GM12878 (cell line): ENCODE data around the gene TMC5. TPM values are rescaled to one million over a fixed set of nuclear protein-coding genes. Genes with fewer than 3 reads are reported as not detected.

Experiments
- ATAC-seq: fragments of 200-7000 bp; cut with Tn5 transposase; 3 replicates; pipeline ENCODE4 v1.9.1; 2020; ENCODE audit warnings: mild to moderate bottlenecking, moderate library complexity
- BruUV-seq: library from RNA; stranded (reverse); fragments of 400-500 nt; replicated peaks from 2 replicates; lab custom pipeline; 2021; lab: Mats Ljungman, UMichigan
- CTCF ChIA-PET: fragments of 300-600 bp; sonication (Branson Sonifier 250); formaldehyde crosslinking; extraction: SDS; loops from one replicate; lab custom pipeline; 2021; ENCODE audit warnings: inconsistent platforms; lab: Yijun Ruan, JAX
- POLR2A ChIA-PET: fragments of 350-600 bp; formaldehyde crosslinking; extraction: SDS; loops from one replicate; lab custom pipeline; 2021; ENCODE audit warnings: inconsistent platforms; lab: Charles Lee
- RAD21 ChIA-PET: fragments of 300-600 bp; sonication (Branson Sonifier 250); formaldehyde crosslinking; loops from one replicate; lab custom pipeline; 2023; ENCODE audit warnings: antibody characterized with exemption; ENCODE audit not compliant: unreplicated experiment; lab: Charles Lee
- SMC1A ChIA-PET: fragments of 300-600 bp; sonication (Branson Sonifier 250); formaldehyde crosslinking; loops from one replicate; lab custom pipeline; 2023; ENCODE audit not compliant: unreplicated experiment, uncharacterized antibody; lab: Charles Lee
- DNase-seq: peaks from one replicate; pipeline ENCODE4 v3.0.0-alpha.2; 2011; ENCODE audit warnings: low read depth, low spot score
- FAIRE-seq: peaks from 3 replicates; lab custom pipeline; 2011; peaks lifted over from hg19 to GRCh38; lab: Jason Lieb, UNC
- H2AFZ ChIP-seq: 2 replicates; pipeline ENCODE4 v1.6.0; 2011; ENCODE audit warnings: low read depth, low read length, control low read depth; ENCODE audit not compliant: control insufficient read depth
- H3K27ac ChIP-seq: 2 replicates; pipeline ENCODE4 v1.5.1; 2011; ENCODE audit warnings: control low read depth; ENCODE audit not compliant: control insufficient read depth, insufficient read depth
- H3K27me3 ChIP-seq, 2 experiments: replicated peaks in 1 of 2; 2 replicates each; pipeline versions ENCODE4 v1.6.0 to v1.6.1; 2011; ENCODE audit warnings: low read length in 1 of 2; ENCODE audit not compliant: control insufficient read depth in 2 of 2, insufficient read depth in 2 of 2
- H3K36me3 ChIP-seq, 2 experiments: 2 replicates each; pipeline ENCODE4 v1.5.1; 2011; ENCODE audit warnings: low read length in 1 of 2; ENCODE audit not compliant: control insufficient read depth in 2 of 2, insufficient read depth in 2 of 2
- H3K4me1 ChIP-seq: 2 replicates; pipeline ENCODE4 v1.6.1; 2011; ENCODE audit warnings: mild to moderate bottlenecking, low read length, moderate library complexity, mixed read lengths; ENCODE audit not compliant: control insufficient read depth, insufficient read depth
- H3K4me2 ChIP-seq: 2 replicates; pipeline ENCODE4 v1.6.0; 2011; ENCODE audit warnings: control low read depth; ENCODE audit not compliant: control insufficient read depth, insufficient read depth
- H3K4me3 ChIP-seq: fragments of 200-600 bp; sonication (generic); 2 replicates; pipeline ENCODE4 v1.5.1; 2016
- H3K79me2 ChIP-seq: 2 replicates; pipeline ENCODE4 v1.6.0; 2011; ENCODE audit warnings: low read length; ENCODE audit not compliant: control insufficient read depth, insufficient read depth
- H3K9ac ChIP-seq: 2 replicates; pipeline ENCODE4 v1.8.0; 2011; ENCODE audit warnings: low read length, control low read depth, mixed read lengths; ENCODE audit not compliant: control insufficient read depth, insufficient read depth
- H3K9me3 ChIP-seq: replicated peaks from 3 replicates; pipeline ENCODE4 v1.5.1; 2011; ENCODE audit warnings: mild to moderate bottlenecking, low read length; ENCODE audit not compliant: control insufficient read depth, insufficient read depth
- H4K20me1 ChIP-seq: 2 replicates; pipeline ENCODE4 v1.6.0; 2011; ENCODE audit not compliant: control insufficient read depth, insufficient read depth
- HSF1 ChIP-seq: fragments of 150-350 bp; IDR thresholded peaks from 2 replicates; pipeline ENCODE4 v1.6.1; 2014; ENCODE audit warnings: mild to moderate bottlenecking, low read depth, low read length
- IKZF1 ChIP-seq: fragments of 450-650 bp; conservative IDR thresholded peaks from 2 replicates; pipeline ENCODE4 v1.6.1; 2017; ENCODE audit warnings: antibody characterized with exemption, mild to moderate bottlenecking
- NKRF ChIP-seq: fragments of 450-650 bp; conservative IDR thresholded peaks from 2 replicates; pipeline ENCODE4 v1.6.1; 2017; ENCODE audit warnings: mild to moderate bottlenecking, moderate library complexity
- RFX5 ChIP-seq: IDR thresholded peaks from 2 replicates; pipeline ENCODE4 v1.6.1; 2011; ENCODE audit warnings: low read depth, low read length, improper control_type of control experiment
- ZBED1 ChIP-seq: IDR thresholded peaks from 2 replicates; pipeline ENCODE4 v1.6.1; 2016; ENCODE audit warnings: borderline replicate concordance
- ZNF207 ChIP-seq: fragments of 450-650 bp; IDR thresholded peaks from 2 replicates; pipeline ENCODE4 v1.6.1; 2014; ENCODE audit warnings: antibody characterized with exemption, mild to moderate bottlenecking, borderline replicate concordance
- WGBS: methylation state at CpG from one replicate; pipeline ENCODE4 v1.1.6; 2016; ENCODE audit warnings: low lambda C conversion rate; ENCODE audit not compliant: insufficient replicate concordance, insufficient coverage; ENCODE audit errors: missing lambda C conversion rate; 5-methylcytosine and 5-hydroxymethylcytosine counted together
- in situ Hi-C: fragments of 300-500 bp; cut with MboI; formaldehyde crosslinking; loops from 9 replicates; pipeline ENCODE4 v1.14.3; 2018; ENCODE audit warnings: mixed read lengths
- intact Hi-C: fragments of 100-400 bp; cut with micrococcal nuclease; formaldehyde crosslinking; loops from one replicate; pipeline ENCODE4 v1.14.2; 2022; ENCODE audit not compliant: unreplicated experiment
- polyA plus RNA-seq, 11 experiments: library from polyadenylated mRNA; depleted of rRNA in 4 of 11; unstranded in 6 of 11; stranded (reverse) in 5 of 11; fragments of >200 nt; fragmentation: Nextera tagmentation in 4 of 11; fragmentation: Illumina TruSeq in 1 of 11; extraction: Ambion mirVana in 4 of 11; extraction: Trizol in 1 of 11; gene quantifications; 1 replicate in 1 of 11; 2 replicates in 10 of 11; pipeline versions ENCODE4 v1.2.1 to v1.2.3, GENCODE V29; 2011 to 2016; ENCODE audit warnings: inconsistent platforms in 2 of 11, missing spikeins in 2 of 11, low read depth in 1 of 11
- total RNA-seq, 4 experiments: library from RNA; depleted of rRNA in 3 of 4; stranded (reverse); fragments of >200 nt in 3 of 4; fragmentation: Illumina TruSeq in 1 of 4; extraction: Trizol in 1 of 4; gene quantifications; 2 replicates each; pipeline versions ENCODE4 v1.2.1 to v1.2.3, GENCODE V29; 2013 to 2021

TMC5 gene
- total and polyA plus RNA-seq, 10 of the 15 experiments (the other 5 are each of a cell fraction or from before 2014, with no cell fraction given) = 0.01 to 0.10 (median 0.07) TPM; not detected in 5

- FAIRE-seq (no peak), DNase-seq (no peak), ATAC-seq (no peak)
- no peaks in the 10 kb centered on the region for H4K20me1 ChIP-seq
- no peaks in the 10 kb centered on the region for H3K9me3 ChIP-seq
- BruUV-seq = no TSS peak
- ChIA-PET POLR2A (no interaction called here), RAD21 (no interaction called here), SMC1A (no interaction called here), CTCF (no interaction called here)
- no peaks in the 10 kb centered on the region for H3K79me2 ChIP-seq
- H3K4me1 ChIP-seq = no peaks in the 10 kb centered on the region
- H3K4me2 ChIP-seq = no peak overlapping the region
- WGBS = 60% methylated on average over 3 of the region's 3 CpGs
- H3K4me3 ChIP-seq = no peak overlapping the region
- H3K27ac ChIP-seq = no peak overlapping the region
- intact Hi-C loops = no loop called here
- H3K27me3 ChIP-seq = peaks cover 0 to 3% of the 10 kb centered on the region in 2 experiments; a peak in 2 of 4 replicates
- no peaks in the 10 kb centered on the region for H3K36me3 ChIP-seq
- no peak for TF ChIP-seq NKRF
- TF ChIP-seq HSF1 = no peak
- no peak for TF ChIP-seq IKZF1
- no peak for TF ChIP-seq RFX5
- no peak for TF ChIP-seq ZBED1
- TF ChIP-seq ZNF207 = no peak
- no peak overlapping the region for H2AFZ ChIP-seq
- no peak overlapping the region for H3K9ac ChIP-seq
- in situ Hi-C loops = no loop called here
Observed at GRCh38 chr16:19430345-19430744, 12.7 kb downstream of the TMC5 start.
